Esophagus muscularis mucosa (tissue), 4 donors: Measurements from ENCODE around the gene TTC24. TPM values are rescaled to one million over a fixed set of nuclear protein-coding genes. Genes with fewer than 3 reads are reported as not detected.
A peak's percentile ranks its signal among the peaks of the same experiment; 100 is the strongest.

Source experiments
- DNase-seq: peaks from one replicate; pipeline ENCODE4 v3.0.0-alpha.2; 2017; ENCODE audit errors: extremely low spot score
- H3K27ac ChIP-seq, 4 donors: fragments of 200-600 bp; sonication (generic); replicated peaks in 1 of 4; 1 replicate in 3 of 4; 2 replicates in 1 of 4; pipeline ENCODE4 v1.5.1; 2016 to 2019; ENCODE audit warnings: mild to moderate bottlenecking in 1 of 4
- H3K27me3 ChIP-seq, 4 donors: fragments of 200-600 bp; sonication (generic); one replicate each; pipeline versions ENCODE4 v1.5.1 to v1.6.0; 2016 to 2019
- H3K36me3 ChIP-seq, 4 donors: fragments of 200-600 bp; sonication (generic); one replicate each; pipeline ENCODE4 v1.5.1; 2016 to 2019
- H3K4me1 ChIP-seq, 4 donors: fragments of 200-600 bp; sonication (generic); one replicate each; pipeline ENCODE4 v1.5.1; 2016 to 2019
- H3K4me3 ChIP-seq, 4 donors: fragments of 200-600 bp; sonication (generic); 1 replicate in 2 of 4; 2 replicates in 2 of 4; pipeline ENCODE4 v1.5.1; 2016 to 2019; ENCODE audit warnings: mild to moderate bottlenecking in 4 of 4, moderate library complexity in 1 of 4
- H3K9me3 ChIP-seq, 4 donors: fragments of 200-600 bp; sonication (generic); 1 replicate in 3 of 4; 2 replicates in 1 of 4; pipeline ENCODE4 v1.5.1; 2016 to 2019
- CTCF ChIP-seq, 3 experiments: fragments of 200-600 bp in 2 of 3; fragments of 450-650 bp in 1 of 3; sonication (generic) in 2 of 3; IDR thresholded peaks; one replicate each; pipeline ENCODE4 v1.5.1; 2017 to 2019; ENCODE audit warnings: antibody characterized with exemption in 3 of 3, mild to moderate bottlenecking in 2 of 3, moderate library complexity in 1 of 3
- EP300 ChIP-seq: sonication (generic); formaldehyde crosslinking; IDR thresholded peaks from one replicate; pipeline ENCODE4 v1.6.1; 2017; ENCODE audit warnings: antibody characterized with exemption
- POLR2A ChIP-seq: fragments of 450-650 bp; IDR thresholded peaks from one replicate; pipeline ENCODE4 v1.6.1; 2017; ENCODE audit warnings: antibody characterized with exemption, moderate library complexity, mild to moderate bottlenecking, low read depth
- POLR2AphosphoS5 ChIP-seq, 2 donors: sonication (generic); formaldehyde crosslinking; IDR thresholded peaks; one replicate each; pipeline ENCODE4 v1.6.1; 2017; ENCODE audit warnings: antibody characterized with exemption in 2 of 2
- WGBS: methylation state at CpG from one replicate; pipeline ENCODE4 v1.1.5; 2018; 5-methylcytosine and 5-hydroxymethylcytosine counted together
- intact Hi-C: fragments of 100-400 bp; cut with DNase I; formaldehyde crosslinking; loops from one replicate; pipeline ENCODE4 v1.15.1; 2023
- total RNA-seq, 4 donors: library from RNA; depleted of rRNA; stranded (reverse); fragments of >200 nt; gene quantifications; one replicate each; pipeline versions ENCODE4 v1.1.0 to v1.2.1, GENCODE V29; 2016

Gene TTC24
- total RNA-seq, 4 donors from 2014 or later, result not detected

GRCh38 chr1:156559086-156559796 lies 20.3 kb upstream of the TTC24 start:
- no peak overlapping the region for H3K27ac ChIP-seq
- TF ChIP-seq EP300, result no peak
- TF ChIP-seq POLR2A, result no peak
- TF ChIP-seq POLR2AphosphoS5 (IDR thresholded peaks at IDR 0.05), result no peak
- no peak for TF ChIP-seq CTCF (IDR thresholded peaks at IDR 0.05)
- H3K4me1 ChIP-seq, result peaks cover 0 to 2% (median under 1%) of the 10 kb centered on the region in 4 donors
- H3K4me3 ChIP-seq, result no peak overlapping the region
- intact Hi-C loops, result no loop called here
- H3K9me3 ChIP-seq, result no peaks in the 10 kb centered on the region
- no peaks in the 10 kb centered on the region for H3K27me3 ChIP-seq
- no peak for DNase-seq
- WGBS, result 88% methylated on average over 6 of the region's 8 CpGs
- no peaks in the 10 kb centered on the region for H3K36me3 ChIP-seq

DNA sequence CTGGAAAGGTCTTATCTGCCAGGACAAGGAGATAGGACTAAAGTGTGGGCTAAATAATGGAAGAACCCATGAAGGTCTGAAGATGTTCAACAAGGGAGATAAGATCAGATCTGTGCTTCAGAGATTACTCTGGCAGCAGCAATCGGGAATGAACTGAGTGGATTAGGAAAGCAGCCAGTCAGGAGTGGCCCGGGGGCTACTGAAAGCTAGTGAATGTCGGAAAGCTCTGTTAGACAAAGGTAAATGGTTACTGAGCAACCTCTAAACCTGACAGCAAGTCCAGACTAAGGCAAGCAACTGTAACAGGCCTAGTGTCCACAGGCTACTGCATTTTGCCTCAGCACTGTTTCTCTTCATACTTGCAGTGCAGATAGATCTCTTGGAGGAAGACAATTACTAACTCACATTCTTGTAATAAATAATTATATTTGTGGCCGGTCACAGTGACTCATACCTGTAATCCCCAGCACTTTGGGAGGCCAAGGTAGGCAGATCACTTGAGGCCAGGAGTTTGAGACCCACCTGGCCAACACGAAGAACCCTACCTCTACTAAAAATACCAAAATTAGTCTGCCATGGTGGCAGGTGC lies 19.6 kb upstream of the TTC24 start:
- no peak for DNase-seq
- intact Hi-C loops, result no loop called here
- Histone ChIP-seq H3K4me3 (no peak overlapping the region), H3K27ac (peak overlapping the region in 1 of 4 donors; percentile 13), H3K36me3 (no peaks in the 10 kb centered on the region), H3K9me3 (no peaks in the 10 kb centered on the region), H3K27me3 (no peaks in the 10 kb centered on the region), H3K4me1 (no peaks in the 10 kb centered on the region)
- no peak for TF ChIP-seq EP300
- no peak for TF ChIP-seq CTCF (IDR thresholded peaks at IDR 0.05)
- TF ChIP-seq POLR2A, result no peak
- no peak for TF ChIP-seq POLR2AphosphoS5 (IDR thresholded peaks at IDR 0.05)
- WGBS, result 78% methylated on average over 5 of the region's 5 CpGs

- Histone ChIP-seq H3K27ac (peak overlapping the region in 1 of 4 donors; percentile 13), H3K4me1 (no peaks in the 10 kb centered on the region), H3K27me3 (no peaks in the 10 kb centered on the region), H3K9me3 (no peaks in the 10 kb centered on the region), H3K36me3 (no peaks in the 10 kb centered on the region), H3K4me3 (no peak overlapping the region)
- no peak for TF ChIP-seq POLR2A
- no peak for TF ChIP-seq CTCF (IDR thresholded peaks at IDR 0.05)
- 72% methylated on average over 5 of the region's 5 CpGs for WGBS
- intact Hi-C loops, result no loop called here
- no peak for DNase-seq
Measured at GRCh38 chr1:156560585-156561163, 18.8 kb upstream of the TTC24 start.

- DNase-seq, result no peak
- H3K9me3 ChIP-seq, result no peaks in the 10 kb centered on the region
- no peaks in the 10 kb centered on the region for H3K4me1 ChIP-seq
- H3K27ac ChIP-seq, result no peak overlapping the region
- WGBS, result 95% methylated on average over 2 of the region's 2 CpGs
- no peaks in the 10 kb centered on the region for H3K27me3 ChIP-seq
- H3K36me3 ChIP-seq, result no peaks in the 10 kb centered on the region
- intact Hi-C loops, result no loop called here
- no peak overlapping the region for H3K4me3 ChIP-seq
- TF ChIP-seq POLR2A (no peak), POLR2AphosphoS5 (IDR thresholded peaks at IDR 0.05) (no peak), CTCF (IDR thresholded peaks at IDR 0.05) (no peak), EP300 (no peak)
Measured at GRCh38 chr1:156565519-156565918, 14.0 kb upstream of the TTC24 start.
